HEK293T (cell line): ENCODE data around the gene PIAS4.

ENCODE experiments used
- ELF4 ChIP-seq: fragments of 450-650 bp; IDR thresholded peaks from 2 replicates; pipeline ENCODE4 v1.6.1; 2017; ENCODE audit warnings: antibody characterized with exemption
- FOXA1 ChIP-seq: fragments of 450-650 bp; IDR thresholded peaks from 2 replicates; pipeline ENCODE4 v1.6.1; 2016; ENCODE audit warnings: mild to moderate bottlenecking
- FOXK2 ChIP-seq: fragments of 450-650 bp; IDR thresholded peaks from 2 replicates; pipeline ENCODE4 v1.6.1; 2016; ENCODE audit warnings: mild to moderate bottlenecking
- FOXM1 ChIP-seq: fragments of 450-650 bp; IDR thresholded peaks from 2 replicates; pipeline ENCODE4 v1.6.1; 2017; ENCODE audit warnings: mild to moderate bottlenecking, borderline replicate concordance
- HDGF ChIP-seq: fragments of 450-650 bp; IDR thresholded peaks from 2 replicates; pipeline ENCODE4 v1.6.1; 2017; ENCODE audit warnings: antibody characterized with exemption, borderline replicate concordance
- LEF1 ChIP-seq: fragments of 450-650 bp; IDR thresholded peaks from 2 replicates; pipeline ENCODE4 v1.6.1; 2017; ENCODE audit warnings: mild to moderate bottlenecking, borderline replicate concordance
- NFRKB ChIP-seq: fragments of 450-650 bp; IDR thresholded peaks from 2 replicates; pipeline ENCODE4 v1.6.1; 2016; ENCODE audit warnings: mild to moderate bottlenecking, moderate library complexity
- PKNOX1 ChIP-seq: fragments of 450-650 bp; IDR thresholded peaks from 2 replicates; pipeline ENCODE4 v1.6.1; 2016
- SP1 ChIP-seq: fragments of 450-650 bp; IDR thresholded peaks from 2 replicates; pipeline ENCODE4 v1.6.1; 2017
- SUZ12 ChIP-seq: fragments of 450-650 bp; IDR thresholded peaks from 2 replicates; pipeline ENCODE4 v1.6.1; 2016; ENCODE audit warnings: mild to moderate bottlenecking
- TARDBP ChIP-seq: fragments of 450-650 bp; IDR thresholded peaks from 2 replicates; pipeline ENCODE4 v1.6.1; 2016
- ZNF384 ChIP-seq: fragments of 450-650 bp; IDR thresholded peaks from 2 replicates; pipeline ENCODE4 v1.6.1; 2016

- TF ChIP-seq SP1, result no peak
- no peak for TF ChIP-seq ZNF384
- no peak for TF ChIP-seq FOXK2
- no peak for TF ChIP-seq ELF4
- no peak for TF ChIP-seq NFRKB
- no peak for TF ChIP-seq TARDBP
- no peak for TF ChIP-seq LEF1
- no peak for TF ChIP-seq SUZ12
- TF ChIP-seq PKNOX1, result no peak
- TF ChIP-seq FOXA1, result no peak
- TF ChIP-seq HDGF, result no peak
- TF ChIP-seq FOXM1, result no peak
These were observed 46.5 kb upstream of the PIAS4 start for GRCh38 chr19:3961007-3961406.
